Caco-2 (cell line): ENCODE measurements around the gene GSTT2. TPM values are rescaled to one million over a fixed set of nuclear protein-coding genes. Genes with fewer than 3 reads are reported as not detected.
"Not testable (repeated sequence)": the region's sequence is repeated elsewhere in the genome, so short reads cannot be mapped to it uniquely, and the experiment has no call there.

Source experiments
- BruUV-seq: library from RNA; stranded (reverse); fragments of 400-500 nt; replicated peaks from 2 replicates; lab custom pipeline; 2021; lab: Mats Ljungman, UMichigan
- CTCF ChIA-PET: fragments of 300-600 bp; sonication (Branson Sonifier 250); formaldehyde crosslinking; loops from one replicate; lab custom pipeline; 2022; ENCODE audit warnings: antibody characterized with exemption; lab: Charles Lee
- POLR2A ChIA-PET: fragments of 300-600 bp; sonication (Branson Sonifier 250); formaldehyde crosslinking; loops from one replicate; lab custom pipeline; 2022; ENCODE audit warnings: antibody characterized with exemption; lab: Charles Lee
- DNase-seq, 2 experiments: peaks; one replicate each; pipeline versions ENCODE4 v3.0.0 to v3.0.0-alpha.2; 2020 to 2022
- H3K27me3 ChIP-seq: replicated peaks from 2 replicates; pipeline ENCODE4 v1.6.0; 2011; ENCODE audit warnings: low read length; ENCODE audit not compliant: control insufficient read depth, insufficient read depth
- H3K36me3 ChIP-seq: 2 replicates; pipeline ENCODE4 v1.5.1; 2011; ENCODE audit warnings: low read length; ENCODE audit not compliant: control insufficient read depth, insufficient read depth
- H3K4me1 ChIP-seq: fragments of 250-450 bp; sonication (Bioruptor Pico); 2 replicates; pipeline ENCODE4 v1.5.1; 2020; ENCODE audit warnings: mild to moderate bottlenecking
- H3K4me3 ChIP-seq: 2 replicates; pipeline ENCODE4 v1.5.1; 2011; ENCODE audit warnings: low read depth, mild to moderate bottlenecking, control low read depth, low read length
- H3K9me3 ChIP-seq: fragments of 250-450 bp; sonication (Bioruptor Pico); 2 replicates; pipeline ENCODE4 v1.5.1; 2020; ENCODE audit warnings: mild to moderate bottlenecking, moderate library complexity
- H3K27ac Mint-ChIP-seq: one replicate; pipeline ENCODE4 v1.8.0; 2022; ENCODE audit warnings: mixed read lengths; ENCODE audit not compliant: unreplicated experiment
- H3K27me3 Mint-ChIP-seq: one replicate; pipeline ENCODE4 v1.8.0; 2022; ENCODE audit warnings: mixed read lengths; ENCODE audit not compliant: insufficient read depth, unreplicated experiment
- H3K36me3 Mint-ChIP-seq: one replicate; pipeline ENCODE4 v1.8.0; 2022; ENCODE audit warnings: mild to moderate bottlenecking, mixed read lengths; ENCODE audit not compliant: insufficient read depth, unreplicated experiment
- H3K4me1 Mint-ChIP-seq: one replicate; pipeline ENCODE4 v1.8.0; 2022; ENCODE audit warnings: low read depth, mixed read lengths; ENCODE audit not compliant: unreplicated experiment
- H3K4me3 Mint-ChIP-seq: one replicate; pipeline ENCODE4 v1.8.0; 2022; ENCODE audit warnings: mild to moderate bottlenecking, moderate library complexity, mixed read lengths; ENCODE audit not compliant: unreplicated experiment
- H3K9me3 Mint-ChIP-seq: one replicate; pipeline ENCODE4 v1.8.0; 2022; ENCODE audit warnings: mixed read lengths; ENCODE audit not compliant: unreplicated experiment
- CTCF ChIP-seq, 2 experiments: fragments of 200-600 bp in 1 of 2; IDR thresholded peaks; 1 replicate in 1 of 2; 2 replicates in 1 of 2; pipeline versions ENCODE4 v1.5.1 to v1.8.0; 2011 to 2022; ENCODE audit warnings: antibody characterized with exemption in 1 of 2, control low read depth in 1 of 2, inconsistent platforms in 1 of 2, low read depth in 1 of 2, low read length in 1 of 2, mild to moderate bottlenecking in 1 of 2, moderate library complexity in 1 of 2; ENCODE audit not compliant: insufficient read depth in 1 of 2, severe bottlenecking in 1 of 2, unreplicated experiment in 1 of 2
- intact Hi-C: fragments of 100-400 bp; cut with micrococcal nuclease; formaldehyde crosslinking; loops from one replicate; pipeline ENCODE4 v1.10.0; 2022; ENCODE audit not compliant: unreplicated experiment
- total RNA-seq: library from RNA; stranded (reverse); gene quantifications from 2 replicates; pipeline ENCODE4 v1.2.3, GENCODE V29; 2022

Gene GSTT2
- total RNA-seq, 1 experiment from 2014 or later: 0.82 TPM

DNA sequence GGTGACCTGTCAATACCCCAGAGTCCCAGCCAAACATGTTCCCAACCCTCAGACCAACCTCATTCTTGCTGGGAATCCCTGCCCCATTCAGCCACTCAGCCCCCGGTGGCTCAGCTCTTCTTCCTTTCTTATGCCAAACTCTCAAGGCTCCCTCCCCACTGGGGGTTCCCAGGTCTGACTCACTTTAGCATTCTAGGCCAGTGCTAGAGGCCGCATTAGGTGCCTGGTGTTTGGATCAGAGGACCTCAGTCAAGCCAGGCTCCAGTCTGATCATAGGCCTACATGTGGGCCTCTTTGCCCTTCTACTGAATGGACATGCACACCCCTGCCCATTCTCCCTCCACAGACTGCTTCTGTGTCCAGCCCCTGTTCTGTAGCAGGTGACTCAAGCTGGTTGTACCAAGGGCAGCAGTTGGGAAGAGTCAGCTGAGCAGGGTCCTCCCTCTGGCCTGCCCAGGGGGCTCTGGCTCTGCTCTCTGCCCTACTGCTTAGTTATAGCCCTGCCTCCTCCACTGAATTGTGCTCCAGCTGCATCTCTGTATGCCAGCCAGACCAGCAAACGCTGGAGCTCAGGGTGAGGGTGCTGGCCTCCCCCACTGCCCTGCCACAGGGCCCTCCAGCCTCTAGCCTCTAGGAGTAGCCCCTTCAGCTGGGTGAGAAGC lies 9.8 kb downstream of the GSTT2 start:
- H3K27me3 Mint-ChIP-seq, H3K36me3 ChIP-seq, H3K27me3 ChIP-seq, H3K4me1 Mint-ChIP-seq, POLR2A ChIA-PET, H3K4me3 Mint-ChIP-seq, H3K4me3 ChIP-seq, H3K36me3 Mint-ChIP-seq, H3K4me1 ChIP-seq, H3K27ac Mint-ChIP-seq, H3K9me3 ChIP-seq, intact Hi-C loops, H3K9me3 Mint-ChIP-seq, DNase-seq, BruUV-seq: not testable (repeated sequence)
- CTCF ChIA-PET: interaction anchor here (1.0 kb wide), 1 partner anchor 185 kb away, joined by 3 read pairs; no protein-coding TSS in a partner anchor

DNA sequence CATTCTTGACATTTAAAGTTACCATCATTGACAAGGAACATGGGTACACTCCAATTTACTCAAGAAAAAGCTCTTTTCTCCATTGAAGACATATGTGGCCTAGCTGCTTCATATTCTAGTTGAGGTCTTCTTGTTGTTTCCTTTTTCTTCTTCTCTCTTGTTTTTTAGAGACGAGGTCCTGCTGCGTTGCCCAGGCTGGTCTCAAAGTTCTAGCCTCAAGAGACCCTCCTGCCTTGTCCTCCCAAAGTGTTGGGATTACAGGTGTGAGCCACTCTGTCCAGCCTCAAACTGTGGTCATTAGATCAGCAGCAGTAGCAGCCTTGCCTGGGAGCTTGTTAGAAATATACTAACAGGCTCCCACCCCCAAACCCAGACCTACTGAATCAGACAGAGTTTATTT lies 13.1 kb downstream of the GSTT2 start:
- BruUV-seq, intact Hi-C loops, H3K9me3 Mint-ChIP-seq, H3K27ac Mint-ChIP-seq, H3K36me3 ChIP-seq, CTCF ChIA-PET, H3K4me1 Mint-ChIP-seq, H3K4me1 ChIP-seq, H3K27me3 ChIP-seq, H3K27me3 Mint-ChIP-seq, H3K4me3 Mint-ChIP-seq, H3K9me3 ChIP-seq, DNase-seq, H3K36me3 Mint-ChIP-seq, H3K4me3 ChIP-seq: not testable (repeated sequence)
- POLR2A ChIA-PET: interaction anchor here (0.7 kb wide), 1 partner anchor 17 kb away, joined by 5 read pairs; no protein-coding TSS in a partner anchor

GRCh38 chr22:23993581-23994177 lies 13.7 kb downstream of the GSTT2 start:
- H3K27me3 ChIP-seq, BruUV-seq, H3K4me1 ChIP-seq, H3K4me3 Mint-ChIP-seq, CTCF ChIA-PET, H3K36me3 Mint-ChIP-seq, H3K36me3 ChIP-seq, DNase-seq, intact Hi-C loops, H3K9me3 Mint-ChIP-seq, H3K27me3 Mint-ChIP-seq, H3K4me3 ChIP-seq, H3K4me1 Mint-ChIP-seq, H3K9me3 ChIP-seq, H3K27ac Mint-ChIP-seq: not testable (repeated sequence)
- POLR2A ChIA-PET: interaction anchor here (0.7 kb wide), 1 partner anchor 16 kb away, joined by 5 read pairs; no protein-coding TSS in a partner anchor

GRCh38 chr22:23997092-23997491 lies 17.2 kb downstream of the GSTT2 start:
- Mint-ChIP-seq H3K36me3 (no peaks in the 10 kb centered on the region), H3K27me3 (no peaks in the 10 kb centered on the region), H3K4me3 (no peak overlapping the region), H3K27ac (no peak overlapping the region), H3K9me3 (no peaks in the 10 kb centered on the region), H3K4me1 (no peaks in the 10 kb centered on the region)
- ChIA-PET POLR2A (no interaction called here), CTCF (no interaction called here)
- TF ChIP-seq CTCF (IDR thresholded peaks at IDR 0.05; ENCODE audit: insufficient read depth in 1 of 2, low read depth in 1 of 2, low read length in 1 of 2, severe bottlenecking in 1 of 2, unreplicated experiment in 1 of 2): no peak
- Histone ChIP-seq H3K27me3 (no peaks in the 10 kb centered on the region), H3K36me3 (no peaks in the 10 kb centered on the region), H3K4me1 (no peaks in the 10 kb centered on the region), H3K9me3 (no peaks in the 10 kb centered on the region), H3K4me3 (no peak overlapping the region)
- intact Hi-C loops: no loop called here
- no TSS peak for BruUV-seq
- DNase-seq: no peak

GRCh38 chr22:23999779-24000178 lies 19.8 kb downstream of the GSTT2 start:
- H3K27me3 Mint-ChIP-seq, H3K9me3 Mint-ChIP-seq, H3K4me3 Mint-ChIP-seq, POLR2A ChIA-PET, H3K27ac Mint-ChIP-seq, H3K36me3 Mint-ChIP-seq, DNase-seq, H3K9me3 ChIP-seq, intact Hi-C loops, H3K27me3 ChIP-seq, H3K36me3 ChIP-seq, H3K4me3 ChIP-seq, H3K4me1 Mint-ChIP-seq, BruUV-seq, H3K4me1 ChIP-seq, CTCF ChIA-PET: not testable (repeated sequence)
